SK-MEL-5 (cell line): ENCODE data around the gene GABARAP. TPM values are rescaled to one million over a fixed set of nuclear protein-coding genes. Genes with fewer than 3 reads are reported as not detected.

Experiments used
- DNase-seq: peaks from one replicate; pipeline ENCODE4 v3.0.0-alpha.2; 2016; ENCODE audit warnings: low read depth, low spot score
- in situ Hi-C: cut with HindIII; loops from 2 replicates; pipeline ENCODE4 v1.10.0; 2016; ENCODE audit warnings: low sequenced_read_pairs, high pct_unique_total_duplicates, low pct_unique_long_range_greater_than_20kb
- polyA plus RNA-seq, 2 experiments: library from polyadenylated mRNA; depleted of rRNA; stranded (reverse); fragments of >200 nt; gene quantifications; 2 replicates each; pipeline ENCODE4 v1.2.3, GENCODE V29; 2015
- total RNA-seq: library from RNA; depleted of rRNA; stranded (reverse); fragments of >200 nt; shearing (Covaris generic); gene quantifications from 2 replicates; pipeline ENCODE4 v1.2.3, GENCODE V29; 2014; rRNA removed

GABARAP gene
- 237 and 305 TPM in 2 replicates for total RNA-seq
- 760 and 1,106 TPM in 2 replicates for polyA plus RNA-seq (2015; cell fraction: cytosol; rRNA removed)
- 108 and 115 TPM in 2 replicates for polyA plus RNA-seq (2015; cell fraction: nucleus; rRNA removed)

- in situ Hi-C loops = no loop called here
- DNase-seq = peak; percentile 90
Observed at GRCh38 chr17:7241783-7242716, at the start of gene GABARAP. Gene GABARAP (minus strand): TSS chr17:7242449. CDS start chr17:7242330, 119 bp downstream.

DNA sequence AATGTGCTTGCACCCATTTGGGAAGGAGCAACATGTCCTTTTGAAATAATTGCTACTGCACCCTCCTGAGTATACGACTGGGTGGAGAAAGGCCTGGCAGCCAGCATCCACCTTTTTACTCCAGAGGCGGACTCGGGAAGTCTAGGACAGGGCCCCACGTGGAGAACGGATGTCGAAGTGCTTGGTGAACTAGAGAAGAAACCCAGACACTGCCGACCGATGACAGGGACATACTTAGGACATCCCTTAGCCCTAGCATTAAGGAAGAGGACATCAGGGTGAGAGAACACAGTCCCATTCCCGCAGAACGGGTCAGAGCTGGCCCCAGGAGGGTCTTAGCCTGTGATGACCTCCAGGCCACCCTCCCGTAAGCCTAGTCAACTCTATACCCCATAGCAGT lies 48.4 kb upstream of the GABARAP start:
- in situ Hi-C loops = no loop called here
- DNase-seq = no peak

DNA sequence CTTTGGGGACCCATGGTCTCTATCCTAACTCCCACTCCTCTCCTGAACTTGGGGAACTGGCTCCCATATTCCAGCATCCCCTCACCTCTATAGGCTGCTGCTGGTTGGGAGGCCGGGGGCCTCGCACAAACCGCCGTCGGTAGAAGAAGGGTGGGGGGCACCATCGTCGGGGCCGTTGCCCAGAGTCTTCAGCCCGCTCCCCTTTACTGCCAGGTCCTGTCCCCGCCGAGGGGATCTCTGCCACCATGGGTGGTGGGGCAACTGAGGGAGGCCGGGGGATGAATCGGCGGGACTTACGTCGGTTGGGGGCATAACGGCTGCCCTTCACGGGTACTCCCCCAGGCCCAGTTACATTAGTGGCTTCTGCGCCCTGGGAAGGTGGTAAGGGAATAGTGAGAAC lies 47.9 kb upstream of the GABARAP start:
- DNase-seq = no peak
- in situ Hi-C loops = no loop called here

GRCh38 chr17:7289256-7290032 lies 47.2 kb upstream of the GABARAP start:
- in situ Hi-C loops = no loop called here
- DNase-seq = no peak

GRCh38 chr17:7285679-7286078 lies 43.4 kb upstream of the GABARAP start:
- in situ Hi-C loops = no loop called here
- DNase-seq = no peak

DNA sequence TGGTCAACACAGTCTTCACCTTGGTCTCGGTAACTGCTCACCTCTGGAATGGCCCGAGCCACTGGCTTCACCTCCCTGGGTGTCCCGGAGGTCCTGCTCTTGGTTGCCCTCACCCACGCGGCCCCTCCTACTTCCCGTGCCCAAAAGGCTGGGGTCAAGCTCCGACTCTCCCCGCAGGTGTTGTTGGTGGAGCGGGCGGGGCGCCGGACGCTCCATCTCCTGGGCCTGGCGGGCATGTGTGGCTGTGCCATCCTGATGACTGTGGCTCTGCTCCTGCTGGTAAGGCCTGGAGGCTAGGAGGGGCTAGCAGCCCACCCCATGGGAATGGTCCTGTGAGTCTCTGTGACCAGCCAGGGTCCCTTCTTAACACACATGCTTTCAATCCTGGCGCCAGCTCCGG lies 42.7 kb upstream of the GABARAP start:
- no peak for DNase-seq
- in situ Hi-C loops = no loop called here

GRCh38 chr17:7283471-7284216 lies 41.4 kb upstream of the GABARAP start:
- in situ Hi-C loops = no loop called here

GRCh38 chr17:7282752-7283321 lies 40.6 kb upstream of the GABARAP start:
- peak; percentile 14 for DNase-seq

More at GRCh38 chr17:7283471-7284216, 41.4 kb upstream of the GABARAP start:
- no peak for DNase-seq

GRCh38 chr17:7281953-7282751 lies 39.9 kb upstream of the GABARAP start:
- in situ Hi-C loops = no loop called here
- DNase-seq = no peak

More at GRCh38 chr17:7282752-7283321, 40.6 kb upstream of the GABARAP start:
- in situ Hi-C loops = no loop called here

- peak; percentile 97 for DNase-seq
- in situ Hi-C loops = no loop called here
Observed at GRCh38 chr17:7281074-7281952, 39.1 kb upstream of the GABARAP start, which contains the start of gene SLC2A4. Gene SLC2A4 (plus strand): TSS chr17:7281718. CDS start chr17:7281935, 217 bp downstream.

GRCh38 chr17:7280519-7281073 lies 38.3 kb upstream of the GABARAP start:
- in situ Hi-C loops = no loop called here
- peak; percentile 84 for DNase-seq

DNA sequence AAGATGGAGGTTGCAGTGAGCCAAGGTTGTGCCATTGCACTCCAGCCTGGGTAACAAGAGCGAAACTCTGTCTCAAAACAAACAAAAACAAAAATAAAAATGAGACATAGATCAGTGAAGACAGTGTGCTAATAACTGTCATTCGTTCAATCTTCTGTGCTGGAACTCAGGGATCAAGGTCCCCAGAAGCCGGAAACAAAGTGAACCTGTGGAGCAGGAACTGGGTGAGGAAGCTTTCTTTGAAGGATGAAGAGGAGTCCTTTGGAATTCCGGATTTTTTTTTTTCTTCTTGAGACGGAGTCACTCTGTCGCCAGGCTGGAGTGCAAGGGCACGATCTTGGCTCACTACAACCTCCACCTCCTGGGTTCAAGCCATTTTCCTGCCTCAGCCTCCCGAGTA lies 37.2 kb upstream of the GABARAP start:
- no peak for DNase-seq
- in situ Hi-C loops = no loop called here

GRCh38 chr17:7266784-7267183 lies 24.5 kb upstream of the GABARAP start:
- DNase-seq = no peak
- in situ Hi-C loops = no loop called here

GRCh38 chr17:7263801-7264078 lies 21.5 kb upstream of the GABARAP start:
- in situ Hi-C loops = no loop called here
- DNase-seq = no peak

DNA sequence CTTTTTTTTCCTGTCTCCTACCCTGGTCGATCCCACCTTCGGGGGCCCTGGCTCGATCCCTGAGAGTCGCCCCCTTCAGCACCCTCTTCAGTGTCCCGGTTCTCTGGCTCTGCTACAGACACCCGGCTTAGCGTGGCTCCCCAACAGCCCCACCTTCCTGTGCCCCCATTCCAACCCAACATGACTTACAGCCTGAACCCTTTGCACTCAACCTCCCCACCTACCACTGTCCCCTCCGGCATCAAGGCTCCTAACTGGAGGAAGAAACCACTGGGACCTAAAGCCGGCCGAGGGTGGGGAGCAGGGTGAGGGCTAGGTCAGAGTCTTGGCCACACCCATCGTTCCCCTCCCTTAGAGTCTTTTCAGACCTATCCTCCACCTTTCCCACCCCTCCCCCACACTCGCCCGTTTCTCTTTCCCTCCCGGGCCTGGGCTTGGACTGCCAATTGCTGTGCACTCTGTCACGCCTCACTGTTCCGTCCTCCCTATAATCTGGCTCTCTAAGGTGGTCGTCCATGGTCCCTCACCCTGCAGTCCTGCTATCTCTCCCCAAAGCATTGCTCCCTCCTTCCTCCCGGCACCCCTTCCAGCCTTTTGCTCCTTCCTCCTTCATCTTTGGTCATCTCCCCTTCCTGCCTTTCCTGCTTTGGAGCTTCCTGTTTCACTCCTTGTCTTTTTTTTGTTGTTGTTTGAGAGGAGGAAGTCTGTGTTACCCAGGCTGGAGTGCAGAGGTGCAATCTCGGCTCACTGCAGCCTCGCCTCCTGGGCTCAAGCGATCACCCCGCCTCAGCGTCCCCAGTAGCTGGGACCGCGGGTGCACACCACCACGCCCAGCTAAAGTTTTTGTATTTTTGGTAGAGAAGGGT lies 20.9 kb upstream of the GABARAP start:
- in situ Hi-C loops = no loop called here
- no peak for DNase-seq
